HUDEP-2 (cell line): ENCODE measurements around the gene DNAJC18.
"Not testable (repeated sequence)": the region's sequence is repeated elsewhere in the genome, so short reads cannot be mapped to it uniquely, and the experiment has no call there.

Experiments
- DNase-seq, 76 experiments: peaks; one replicate each; lab custom pipeline; 2025; ENCODE audit not compliant: unreplicated experiment in 76 of 76; lab: John Stamatoyannopoulos, UW

The DNAJC18 gene

GRCh38 chr5:139439013-139439903 is at the start of gene DNAJC18:
DNAJC18 (minus strand) TSS chr5:139439525; CDS start chr5:139439445, 80 bp downstream.
- DNase-seq: peak in 74 of 76 experiments; percentile 22 to 89 (median 77)

GRCh38 chr5:139488260-139488659 is 48.9 kb upstream of the DNAJC18 start:
- no peak for DNase-seq

- DNase-seq: no peak
Observed at GRCh38 chr5:139486201-139486600, 46.9 kb upstream of the DNAJC18 start.

- DNase-seq: peak in 1 of 76 experiments; percentile 3
Observed at GRCh38 chr5:139482890-139483208, 43.5 kb upstream of the DNAJC18 start.

- DNase-seq: peak in 74 of 76 experiments; percentile 13 to 92 (median 79)
Observed at GRCh38 chr5:139482050-139482889, 42.9 kb upstream of the DNAJC18 start, which contains the start of gene STING1. STING1 (minus strand) TSS chr5:139482758; CDS start chr5:139481704, 1,054 bp downstream.

GRCh38 chr5:139481580-139482049 is 42.3 kb upstream of the DNAJC18 start:
- DNase-seq: peak in 16 of 76 experiments; percentile 11 to 45 (median 30)

- peak in 73 of 76 experiments; percentile 7 to 89 (median 67) for DNase-seq
Observed at GRCh38 chr5:139481122-139481533, 41.8 kb upstream of the DNAJC18 start.

- DNase-seq: not testable (repeated sequence)
Observed at GRCh38 chr5:139479729-139480128, 40.4 kb upstream of the DNAJC18 start.

- DNase-seq: peak in 6 of 76 experiments; percentile 3 to 27 (median 12)
Observed at GRCh38 chr5:139478657-139479423, 39.5 kb upstream of the DNAJC18 start.

- DNase-seq: no peak
Observed at GRCh38 chr5:139475865-139476617, 36.7 kb upstream of the DNAJC18 start.

- DNase-seq: peak in 68 of 76 experiments; percentile 6 to 86 (median 52)
Observed at GRCh38 chr5:139474890-139475791, 35.8 kb upstream of the DNAJC18 start.

GRCh38 chr5:139473565-139473964 is 34.2 kb upstream of the DNAJC18 start:
- no peak for DNase-seq

- no peak for DNase-seq
Observed at GRCh38 chr5:139473105-139473504, 33.8 kb upstream of the DNAJC18 start.

- DNase-seq: no peak
Observed at GRCh38 chr5:139472386-139473030, 33.2 kb upstream of the DNAJC18 start.

- peak in 3 of 76 experiments; percentile 7 to 21 (median 10) for DNase-seq
Observed at GRCh38 chr5:139470821-139471300, 31.5 kb upstream of the DNAJC18 start, which contains the start of gene SMIM33. SMIM33 (plus strand) TSS chr5:139471004; CDS start chr5:139471122, 118 bp downstream.

- no peak for DNase-seq
Observed at GRCh38 chr5:139468421-139468931, 29.2 kb upstream of the DNAJC18 start.

GRCh38 chr5:139462586-139463276 is 23.4 kb upstream of the DNAJC18 start, which contains the start of gene ECSCR:
ECSCR (minus strand) TSS chr5:139462743; CDS start chr5:139462670, 73 bp downstream.
- no peak for DNase-seq
